ENCODE measurements around the gene ZMYND10. TPM values are rescaled to one million over a fixed set of nuclear protein-coding genes. Genes with fewer than 3 reads are reported as not detected.
A peak's percentile ranks its signal among the peaks of the same experiment; 100 is the strongest.

ZMYND10 gene
- total RNA-seq, 1 donor from 2014 or later, result 1.1 TPM

GRCh38 chr3:50298836-50299637, 46.5 kb downstream of the ZMYND10 start, which contains the start of the genes HYAL3 and NAA80:
Gene HYAL3 (minus strand): TSS chr3:50299405. CDS start chr3:50295602, 3,803 bp downstream.
Gene NAA80 (minus strand): TSS chr3:50299405. CDS start chr3:50297463, 1,942 bp downstream.
- Mint-ChIP-seq H3K9me3 (ENCODE audit: low read depth) (no peaks in the 10 kb centered on the region), H3K4me1 (ENCODE audit: low read depth) (peaks cover 24% of the 10 kb centered on the region), H3K27ac (ENCODE audit: unreplicated experiment) (peak within 1 kb of the TSS; percentile 97), H3K36me3 (ENCODE audit: low read depth) (no peaks in the 10 kb centered on the region), H3K27me3 (ENCODE audit: low read depth) (no peaks in the 10 kb centered on the region), H3K4me3 (ENCODE audit: unreplicated experiment) (peak within 1 kb of the TSS; percentile 98)
- TF ChIP-seq, protein P1, sequence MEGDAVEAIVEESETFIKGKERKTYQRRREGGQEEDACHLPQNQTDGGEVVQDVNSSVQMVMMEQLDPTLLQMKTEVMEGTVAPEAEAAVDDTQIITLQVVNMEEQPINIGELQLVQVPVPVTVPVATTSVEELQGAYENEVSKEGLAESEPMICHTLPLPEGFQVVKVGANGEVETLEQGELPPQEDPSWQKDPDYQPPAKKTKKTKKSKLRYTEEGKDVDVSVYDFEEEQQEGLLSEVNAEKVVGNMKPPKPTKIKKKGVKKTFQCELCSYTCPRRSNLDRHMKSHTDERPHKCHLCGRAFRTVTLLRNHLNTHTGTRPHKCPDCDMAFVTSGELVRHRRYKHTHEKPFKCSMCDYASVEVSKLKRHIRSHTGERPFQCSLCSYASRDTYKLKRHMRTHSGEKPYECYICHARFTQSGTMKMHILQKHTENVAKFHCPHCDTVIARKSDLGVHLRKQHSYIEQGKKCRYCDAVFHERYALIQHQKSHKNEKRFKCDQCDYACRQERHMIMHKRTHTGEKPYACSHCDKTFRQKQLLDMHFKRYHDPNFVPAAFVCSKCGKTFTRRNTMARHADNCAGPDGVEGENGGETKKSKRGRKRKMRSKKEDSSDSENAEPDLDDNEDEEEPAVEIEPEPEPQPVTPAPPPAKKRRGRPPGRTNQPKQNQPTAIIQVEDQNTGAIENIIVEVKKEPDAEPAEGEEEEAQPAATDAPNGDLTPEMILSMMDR (IDR thresholded peaks at IDR 0.05), result peak; percentile 65
- DNase-seq (ENCODE audit: low spot score), result peak; percentile 99

DNA sequence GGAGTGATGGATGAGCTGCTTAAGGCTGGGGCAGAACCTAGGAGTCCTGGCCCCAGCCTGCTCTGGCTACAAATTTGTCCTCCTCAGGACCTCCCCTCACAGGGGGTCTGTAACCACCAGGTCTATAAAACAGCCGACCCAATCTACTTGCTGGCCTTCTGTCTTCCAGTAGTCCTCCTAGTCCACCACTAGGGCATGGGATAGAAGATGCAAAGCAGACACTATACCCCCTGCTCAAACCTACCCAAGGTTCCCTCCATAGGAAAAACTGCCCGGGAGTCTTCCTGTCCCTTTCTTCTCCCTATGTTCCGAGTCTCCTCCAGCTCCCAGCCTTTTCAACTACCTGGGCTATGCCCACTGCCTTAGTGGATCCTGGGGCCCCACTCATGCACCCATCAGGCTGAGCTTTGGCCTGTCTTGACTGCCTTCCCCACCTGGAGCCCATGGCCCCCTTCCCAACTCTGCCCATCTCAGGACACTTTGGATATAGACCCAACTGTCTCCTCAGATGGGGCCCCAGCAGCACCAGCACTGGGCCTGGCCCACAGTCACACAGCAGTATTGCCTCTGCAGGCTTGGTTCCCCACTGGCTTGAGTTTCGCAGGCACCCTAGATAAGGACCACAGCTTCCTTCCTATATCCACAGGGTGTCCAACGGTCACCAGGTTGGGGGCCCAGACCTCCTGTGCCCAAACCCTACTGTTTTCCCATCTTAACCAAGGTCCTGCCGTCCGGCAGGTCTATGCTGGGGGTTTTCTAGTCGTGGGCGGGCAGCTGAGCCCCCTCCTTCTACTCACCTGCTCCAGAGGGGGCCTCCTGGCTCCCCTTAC, 47.4 kb downstream of the ZMYND10 start:
- Mint-ChIP-seq H3K36me3 (ENCODE audit: low read depth) (no peaks in the 10 kb centered on the region), H3K9me3 (ENCODE audit: low read depth) (no peaks in the 10 kb centered on the region), H3K4me1 (ENCODE audit: low read depth) (peaks cover 25% of the 10 kb centered on the region), H3K4me3 (ENCODE audit: unreplicated experiment) (peak overlapping the region; percentile 98), H3K27me3 (ENCODE audit: low read depth) (no peaks in the 10 kb centered on the region), H3K27ac (ENCODE audit: unreplicated experiment) (peak overlapping the region; percentile 36)
- DNase-seq (ENCODE audit: low spot score), result no peak
- TF ChIP-seq, protein P1 (IDR thresholded peaks at IDR 0.05), result peak; percentile 25

GRCh38 chr3:50297384-50297775, 48.2 kb downstream of the ZMYND10 start:
- H3K4me1 Mint-ChIP-seq (ENCODE audit: low read depth), result peaks cover 32% of the 10 kb centered on the region
- TF ChIP-seq, protein P1 (IDR thresholded peaks at IDR 0.05), result no peak
- no peak for DNase-seq (ENCODE audit: low spot score)
- H3K36me3 Mint-ChIP-seq (ENCODE audit: low read depth), result no peaks in the 10 kb centered on the region
- no peaks in the 10 kb centered on the region for H3K9me3 Mint-ChIP-seq (ENCODE audit: low read depth)
- H3K4me3 Mint-ChIP-seq (ENCODE audit: unreplicated experiment), result no peak overlapping the region
- no peaks in the 10 kb centered on the region for H3K27me3 Mint-ChIP-seq (ENCODE audit: low read depth)
- no peak overlapping the region for H3K27ac Mint-ChIP-seq (ENCODE audit: unreplicated experiment)

DNA sequence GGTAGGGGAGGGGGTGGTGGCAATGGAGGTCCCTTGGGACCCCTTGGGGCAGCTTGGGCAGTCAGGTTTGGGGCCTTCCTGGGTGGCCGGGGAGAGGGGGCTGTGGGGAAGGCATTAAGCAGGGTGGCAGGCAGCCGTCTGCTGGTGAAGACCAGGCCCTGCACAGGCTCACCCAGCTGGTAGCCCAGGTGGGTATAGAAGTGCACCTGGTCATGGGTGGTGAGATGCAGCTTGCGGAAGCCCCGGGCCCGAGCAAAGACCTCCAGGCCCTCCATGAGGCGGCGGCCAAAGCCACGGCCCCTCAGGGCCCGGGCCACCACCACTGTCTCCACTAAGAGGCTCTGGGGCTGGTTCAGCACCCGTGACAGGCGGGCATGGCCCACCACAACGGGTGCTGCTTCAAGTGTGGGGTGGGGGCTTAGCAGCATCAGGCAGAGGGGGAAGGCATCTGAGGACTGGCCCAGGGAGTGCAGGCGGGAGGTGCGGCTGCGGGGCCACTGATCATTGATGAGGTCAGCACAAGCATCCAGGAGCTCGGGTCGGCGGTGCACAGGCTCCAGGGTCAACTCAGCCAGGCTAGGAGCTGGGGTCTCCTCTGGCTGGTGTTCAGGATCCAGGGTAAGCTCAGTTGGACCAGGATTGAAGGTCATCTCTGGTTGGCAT, 48.7 kb downstream of the ZMYND10 start:
- Mint-ChIP-seq H3K27ac (ENCODE audit: unreplicated experiment) (no peak overlapping the region), H3K9me3 (ENCODE audit: low read depth) (no peaks in the 10 kb centered on the region), H3K4me1 (ENCODE audit: low read depth) (peaks cover 33% of the 10 kb centered on the region), H3K27me3 (ENCODE audit: low read depth) (no peaks in the 10 kb centered on the region), H3K4me3 (ENCODE audit: unreplicated experiment) (no peak overlapping the region), H3K36me3 (ENCODE audit: low read depth) (no peaks in the 10 kb centered on the region)
- TF ChIP-seq, protein P1 (IDR thresholded peaks at IDR 0.05), result no peak
- no peak for DNase-seq (ENCODE audit: low spot score)

Measured in chondrocyte (in vitro differentiated cells).